OCI-LY1 (cell line): ENCODE data around the gene PLEKHM3.

Experiments
- H2AFZ ChIP-seq: fragments of 200-600 bp; sonication (generic), shearing (Covaris generic); 2 replicates; pipeline ENCODE4 v1.6.0; 2014; ENCODE audit warnings: antibody characterized with exemption, mild to moderate bottlenecking, low read length
- H3F3A ChIP-seq: fragments of 200-600 bp; sonication (generic), shearing (Covaris generic); 2 replicates; pipeline ENCODE4 v1.6.0; 2014; ENCODE audit warnings: mild to moderate bottlenecking, antibody characterized with exemption, low read length, moderate library complexity; ENCODE audit not compliant: insufficient read depth
- H3K27ac ChIP-seq: fragments of 200-600 bp; sonication (generic); 2 replicates; pipeline ENCODE4 v1.5.1; 2014; ENCODE audit warnings: low read length, mixed run types, mild to moderate bottlenecking, low read depth; ENCODE audit not compliant: poor library complexity, severe bottlenecking
- H3K27me3 ChIP-seq: fragments of 200-600 bp; sonication (generic); 2 replicates; pipeline ENCODE4 v1.6.0; 2014; ENCODE audit warnings: antibody characterized with exemption, mild to moderate bottlenecking, low read length, moderate library complexity; ENCODE audit not compliant: insufficient read depth
- H3K36me3 ChIP-seq: fragments of 200-600 bp; sonication (generic); 2 replicates; pipeline ENCODE4 v1.6.1; 2014; ENCODE audit warnings: mild to moderate bottlenecking, antibody characterized with exemption, low read length, moderate library complexity, mixed read lengths; ENCODE audit not compliant: insufficient read depth
- H3K4me1 ChIP-seq: fragments of 200-600 bp; sonication (generic); 2 replicates; pipeline ENCODE4 v1.5.1; 2014; ENCODE audit warnings: mild to moderate bottlenecking, low read length, moderate library complexity; ENCODE audit not compliant: insufficient read depth, severe bottlenecking
- H3K4me2 ChIP-seq: fragments of 200-600 bp; sonication (generic), shearing (Covaris generic); 2 replicates; pipeline ENCODE4 v1.6.1; 2014; ENCODE audit warnings: low read length
- H3K4me3 ChIP-seq: fragments of 200-600 bp; sonication (generic); 2 replicates; pipeline ENCODE4 v1.5.1; 2014; ENCODE audit warnings: low read length, low read depth, mild to moderate bottlenecking, mixed read lengths; ENCODE audit not compliant: poor library complexity, severe bottlenecking
- H3K79me2 ChIP-seq: fragments of 200-600 bp; shearing (Covaris generic); 2 replicates; pipeline ENCODE4 v1.6.1; 2016; ENCODE audit warnings: mixed run types, low read length, mixed read lengths; ENCODE audit not compliant: insufficient read depth
- H3K9ac ChIP-seq: fragments of 200-600 bp; sonication (generic), shearing (Covaris generic); 2 replicates; pipeline ENCODE4 v1.6.1; 2014; ENCODE audit warnings: mild to moderate bottlenecking, low read length, mixed read lengths
- H3K9me2 ChIP-seq: fragments of 200-600 bp; sonication (generic), shearing (Covaris generic); 2 replicates; pipeline ENCODE4 v1.6.1; 2014; ENCODE audit warnings: low read depth, mild to moderate bottlenecking, low read length, mixed read lengths
- H3K9me3 ChIP-seq: fragments of 200-600 bp; shearing (Covaris generic); 2 replicates; pipeline ENCODE4 v1.6.1; 2014; ENCODE audit warnings: low read length, mixed read lengths
- H4K20me1 ChIP-seq: fragments of 200-600 bp; sonication (generic), shearing (Covaris generic); 2 replicates; pipeline ENCODE4 v1.6.0; 2016; ENCODE audit warnings: mild to moderate bottlenecking, low read length; ENCODE audit not compliant: insufficient read depth
- CTCF ChIP-seq: fragments of 200-600 bp; sonication (generic), shearing (Covaris generic); IDR thresholded peaks from 2 replicates; pipeline ENCODE4 v1.5.1; 2017; ENCODE audit warnings: mild to moderate bottlenecking, antibody characterized with exemption, low read length, moderate library complexity, mixed read lengths
- EZH2 ChIP-seq: fragments of 200-600 bp; sonication (generic), shearing (Covaris generic); IDR thresholded peaks from 2 replicates; pipeline ENCODE4 v1.8.0; 2017; ENCODE audit warnings: borderline replicate concordance, mixed run types, mild to moderate bottlenecking, antibody characterized with exemption, low read length, moderate library complexity, mixed read lengths

Gene PLEKHM3

GRCh38 chr2:207787800-207788199, 237.5 kb downstream of the PLEKHM3 start:
- peaks cover 4% of the 10 kb centered on the region for H3K4me1 ChIP-seq
- H2AFZ ChIP-seq: no peak overlapping the region
- no peaks in the 10 kb centered on the region for H3K27me3 ChIP-seq
- H3K79me2 ChIP-seq: no peaks in the 10 kb centered on the region
- H3F3A ChIP-seq: no peaks in the 10 kb centered on the region
- no peak overlapping the region for H3K4me3 ChIP-seq
- no peaks in the 10 kb centered on the region for H3K9me2 ChIP-seq
- TF ChIP-seq EZH2 (no peak), CTCF (no peak)
- H3K36me3 ChIP-seq: no peaks in the 10 kb centered on the region
- no peak overlapping the region for H3K9ac ChIP-seq
- H3K4me2 ChIP-seq: no peak overlapping the region
- H4K20me1 ChIP-seq: no peaks in the 10 kb centered on the region
- H3K9me3 ChIP-seq: no peaks in the 10 kb centered on the region
- no peak overlapping the region for H3K27ac ChIP-seq

GRCh38 chr2:207787017-207787416, 238.3 kb downstream of the PLEKHM3 start:
- H3K9me2 ChIP-seq: no peaks in the 10 kb centered on the region
- no peaks in the 10 kb centered on the region for H3K36me3 ChIP-seq
- H3K27ac ChIP-seq: no peak overlapping the region
- no peaks in the 10 kb centered on the region for H3K4me1 ChIP-seq
- H3K4me2 ChIP-seq: no peak overlapping the region
- H3K9me3 ChIP-seq: no peaks in the 10 kb centered on the region
- H3K9ac ChIP-seq: no peak overlapping the region
- H3K79me2 ChIP-seq: no peaks in the 10 kb centered on the region
- H3K4me3 ChIP-seq: no peak overlapping the region
- H3F3A ChIP-seq: no peaks in the 10 kb centered on the region
- H4K20me1 ChIP-seq: no peaks in the 10 kb centered on the region
- H3K27me3 ChIP-seq: no peaks in the 10 kb centered on the region
- H2AFZ ChIP-seq: no peak overlapping the region
- TF ChIP-seq EZH2: no peak
- no peak for TF ChIP-seq CTCF

- Histone ChIP-seq H3K27ac (no peak overlapping the region), H3K27me3 (no peaks in the 10 kb centered on the region), H3K79me2 (no peaks in the 10 kb centered on the region), H4K20me1 (no peaks in the 10 kb centered on the region), H3K4me3 (no peak overlapping the region), H2AFZ (no peak overlapping the region), H3K36me3 (no peaks in the 10 kb centered on the region), H3F3A (no peaks in the 10 kb centered on the region), H3K4me2 (no peak overlapping the region), H3K9ac (no peak overlapping the region), H3K9me2 (no peaks in the 10 kb centered on the region), H3K9me3 (no peaks in the 10 kb centered on the region), H3K4me1 (no peaks in the 10 kb centered on the region)
- TF ChIP-seq CTCF: no peak
- no peak for TF ChIP-seq EZH2
Observed at GRCh38 chr2:207784898-207785297, 240.4 kb downstream of the PLEKHM3 start.
